Smooth muscle cell (in vitro differentiated cells): ENCODE data around the gene RTN1. TPM values are rescaled to one million over a fixed set of nuclear protein-coding genes. Genes with fewer than 3 reads are reported as not detected.

Experiments
- DNase-seq: peaks from one replicate; lab custom pipeline; 2025; ENCODE audit not compliant: unreplicated experiment; lab: John Stamatoyannopoulos, UW
- H2AFZ ChIP-seq: fragments of 200-600 bp; sonication (generic); 2 replicates; pipeline ENCODE4 v1.6.0; 2016; ENCODE audit warnings: antibody characterized with exemption, low read depth, mild to moderate bottlenecking
- H3F3A ChIP-seq: fragments of 200-600 bp; sonication (generic); 2 replicates; pipeline ENCODE4 v1.6.0; 2017; ENCODE audit warnings: antibody characterized with exemption, low read depth
- H3K27ac ChIP-seq: fragments of 200-600 bp; sonication (generic); 2 replicates; pipeline ENCODE4 v1.5.1; 2016; ENCODE audit warnings: low read depth, mild to moderate bottlenecking
- H3K27me3 ChIP-seq: fragments of 200-600 bp; sonication (generic); 2 replicates; pipeline ENCODE4 v1.6.1; 2016; ENCODE audit warnings: low read depth, mild to moderate bottlenecking
- H3K36me3 ChIP-seq: fragments of 200-600 bp; sonication (generic); 2 replicates; pipeline ENCODE4 v1.5.1; 2016; ENCODE audit warnings: low read depth
- H3K4me1 ChIP-seq: fragments of 200-600 bp; sonication (generic); 2 replicates; pipeline ENCODE4 v1.5.1; 2016; ENCODE audit warnings: low read depth
- H3K4me2 ChIP-seq: fragments of 200-600 bp; sonication (generic); 2 replicates; pipeline ENCODE4 v1.6.0; 2016; ENCODE audit warnings: mild to moderate bottlenecking
- H3K4me3 ChIP-seq: fragments of 200-600 bp; sonication (generic); 2 replicates; pipeline ENCODE4 v1.5.1; 2016; ENCODE audit warnings: mild to moderate bottlenecking
- H3K79me2 ChIP-seq: fragments of 200-600 bp; sonication (generic); 2 replicates; pipeline ENCODE4 v1.6.0; 2016; ENCODE audit warnings: low read depth, mild to moderate bottlenecking
- H3K9ac ChIP-seq: fragments of 200-600 bp; sonication (generic); 2 replicates; pipeline ENCODE4 v1.6.0; 2016; ENCODE audit warnings: low read depth
- H3K9me3 ChIP-seq: fragments of 200-600 bp; sonication (generic); replicated peaks from 2 replicates; pipeline ENCODE4 v1.5.1; 2016; ENCODE audit warnings: low read depth
- H4K20me1 ChIP-seq: fragments of 200-600 bp; sonication (generic); 2 replicates; pipeline ENCODE4 v1.6.0; 2016; ENCODE audit warnings: low read depth
- CTCF ChIP-seq: fragments of 200-600 bp; sonication (generic); IDR thresholded peaks from 2 replicates; pipeline ENCODE4 v1.5.1; 2017; ENCODE audit warnings: borderline replicate concordance, mild to moderate bottlenecking, antibody characterized with exemption; ENCODE audit not compliant: insufficient read depth, poor library complexity, severe bottlenecking
- WGBS: methylation state at CpG from one replicate; pipeline ENCODE4 v1.1.7; 2016; ENCODE audit warnings: low lambda C conversion rate; 5-methylcytosine and 5-hydroxymethylcytosine counted together
- polyA plus RNA-seq: library from polyadenylated mRNA; unstranded; fragments of >200 nt; fragmentation: Nextera tagmentation; extraction: Ambion mirVana; gene quantifications from 2 replicates; pipeline ENCODE4 v1.2.1, GENCODE V29; 2016
- total RNA-seq: library from RNA; depleted of rRNA; stranded (reverse); fragments of >200 nt; gene quantifications from 2 replicates; pipeline ENCODE4 v1.2.3, GENCODE V29; 2014

Gene RTN1
- total and polyA plus RNA-seq, 2 experiments from 2014 or later: not detected

DNA sequence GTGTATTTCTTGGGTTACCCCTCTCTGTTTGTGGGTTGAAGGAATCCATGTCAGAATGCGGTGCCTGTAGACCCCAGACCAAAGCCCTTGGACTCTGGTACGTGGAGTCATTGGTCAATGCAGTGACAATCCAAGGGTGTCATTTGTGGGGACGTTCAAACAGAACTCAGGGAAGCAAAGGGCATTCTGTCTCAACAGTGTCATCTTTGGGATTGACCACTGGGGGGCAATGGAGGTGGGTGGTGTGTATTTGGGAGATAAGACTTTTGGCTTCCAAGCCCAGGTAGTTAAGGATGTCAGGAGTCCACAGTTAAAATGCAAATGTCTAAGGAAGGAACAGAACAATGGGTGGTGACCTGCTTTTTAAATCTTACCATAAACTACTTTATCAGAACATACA lies 239.3 kb downstream of the RTN1 start:
- no peaks in the 10 kb centered on the region for H3K36me3 ChIP-seq
- H3F3A ChIP-seq: no peaks in the 10 kb centered on the region
- no peak overlapping the region for H2AFZ ChIP-seq
- H4K20me1 ChIP-seq: no peaks in the 10 kb centered on the region
- no peak overlapping the region for H3K27ac ChIP-seq
- TF ChIP-seq CTCF: peak; percentile 5
- H3K4me2 ChIP-seq: no peak overlapping the region
- H3K27me3 ChIP-seq: peaks cover 64% of the 10 kb centered on the region
- H3K9me3 ChIP-seq: no peaks in the 10 kb centered on the region
- 29% methylated on average over 3 of the region's 3 CpGs for WGBS
- H3K79me2 ChIP-seq: no peaks in the 10 kb centered on the region
- no peaks in the 10 kb centered on the region for H3K4me1 ChIP-seq
- no peak overlapping the region for H3K9ac ChIP-seq
- H3K4me3 ChIP-seq: peak overlapping the region; percentile 49
- DNase-seq: no peak

GRCh38 chr14:59630288-59630963 lies 240.2 kb downstream of the RTN1 start:
- Histone ChIP-seq H3K4me3 (peak overlapping the region; percentile 49), H2AFZ (no peak overlapping the region), H4K20me1 (no peaks in the 10 kb centered on the region), H3K79me2 (no peaks in the 10 kb centered on the region), H3K4me1 (no peaks in the 10 kb centered on the region), H3K36me3 (no peaks in the 10 kb centered on the region), H3K4me2 (peak overlapping the region; percentile 88), H3F3A (no peaks in the 10 kb centered on the region), H3K27ac (no peak overlapping the region), H3K9me3 (no peaks in the 10 kb centered on the region), H3K9ac (no peak overlapping the region), H3K27me3 (peaks cover 72% of the 10 kb centered on the region)
- no peak for TF ChIP-seq CTCF
- no peak for DNase-seq
- 2% methylated on average over 55 of the region's 57 CpGs for WGBS

DNA sequence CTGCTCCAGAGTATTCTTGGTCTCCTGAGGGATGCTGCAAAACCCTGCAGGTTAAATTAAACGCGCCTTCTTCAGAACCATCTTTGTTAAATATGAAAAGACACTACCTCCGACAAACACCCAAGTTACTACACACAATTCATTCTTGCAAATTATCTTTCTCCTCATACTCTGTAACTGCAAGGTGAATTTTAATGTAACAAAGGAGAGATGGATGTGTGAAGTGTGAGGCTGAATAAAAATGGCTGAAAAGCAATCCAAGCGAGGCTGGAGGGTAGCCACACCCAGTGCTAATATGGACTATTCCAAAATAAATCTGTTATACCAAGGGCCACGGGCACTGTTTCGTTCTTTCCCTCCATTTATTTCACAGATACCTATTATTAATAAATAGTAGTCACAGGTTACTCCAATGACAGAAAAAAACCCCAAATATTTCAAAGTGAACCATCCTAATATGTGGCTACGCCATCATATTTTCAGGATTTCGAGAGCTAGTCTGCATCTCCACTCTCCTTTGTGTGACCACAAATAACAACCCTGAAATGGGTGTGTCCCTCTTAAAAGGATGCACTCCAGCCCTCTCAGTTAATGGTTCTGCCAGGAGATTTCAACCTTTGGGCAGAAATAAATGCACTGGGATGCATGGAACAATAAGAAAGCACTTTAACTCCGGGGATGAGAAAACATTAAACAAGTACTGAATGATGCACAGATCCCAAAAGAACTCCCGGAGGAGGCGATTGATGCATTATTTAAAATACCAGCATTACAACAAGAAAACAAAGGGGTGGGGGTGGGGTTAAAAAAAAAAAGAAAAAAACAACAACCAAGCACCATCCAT lies 240.9 kb downstream of the RTN1 start:
- no peak for DNase-seq
- TF ChIP-seq CTCF: no peak
- no peaks in the 10 kb centered on the region for H4K20me1 ChIP-seq
- H3F3A ChIP-seq: no peaks in the 10 kb centered on the region
- H3K27ac ChIP-seq: no peak overlapping the region
- H3K79me2 ChIP-seq: no peaks in the 10 kb centered on the region
- peak overlapping the region; percentile 88 for H3K4me2 ChIP-seq
- peak overlapping the region; percentile 49 for H3K4me3 ChIP-seq
- no peak overlapping the region for H3K9ac ChIP-seq
- H3K27me3 ChIP-seq: peaks cover 76% of the 10 kb centered on the region
- no peak overlapping the region for H2AFZ ChIP-seq
- no peaks in the 10 kb centered on the region for H3K36me3 ChIP-seq
- WGBS: 72% methylated on average over 11 of the region's 11 CpGs
- H3K4me1 ChIP-seq: no peaks in the 10 kb centered on the region
- no peaks in the 10 kb centered on the region for H3K9me3 ChIP-seq
